HepG2 (cell line): ENCODE data around the gene MPIG6B.

ENCODE experiments used
- ARNT ChIP-seq: fragments of 450-650 bp; IDR thresholded peaks from 2 replicates; pipeline ENCODE4 v1.6.1; 2017
- CEBPB ChIP-seq: IDR thresholded peaks from 2 replicates; pipeline ENCODE4 v1.6.1; 2011; ENCODE audit warnings: low read depth, low read length, improper control_type of control experiment, borderline replicate concordance
- EHMT2 ChIP-seq: fragments of 200-600 bp; sonication (generic); IDR thresholded peaks from 2 replicates; pipeline ENCODE4 v1.7.0; 2017; ENCODE audit warnings: antibody characterized with exemption, low read depth, low read length, borderline replicate concordance
- MEIS1 ChIP-seq: sonication (generic); formaldehyde crosslinking; IDR thresholded peaks from 2 replicates; pipeline ENCODE4 v1.9.0; 2021; ENCODE audit warnings: mild to moderate bottlenecking, missing genetic modification reagents, moderate library complexity, borderline replicate concordance
- NR3C1 ChIP-seq: sonication (generic); formaldehyde crosslinking; IDR thresholded peaks from 2 replicates; pipeline ENCODE4 v1.4.0; 2020; ENCODE audit warnings: missing genetic modification reagents
- POLR2A ChIP-seq, 2 experiments: IDR thresholded peaks; 2 replicates each; pipeline ENCODE4 v1.6.1; 2011; ENCODE audit warnings: low read depth in 2 of 2, low read length in 2 of 2, mild to moderate bottlenecking in 1 of 2, moderate library complexity in 1 of 2; ENCODE audit not compliant: insufficient read depth in 1 of 2
- RBM39 ChIP-seq: fragments of 200-400 bp; formaldehyde crosslinking; IDR thresholded peaks from one replicate; pipeline ENCODE4 v1.6.1; 2018; ENCODE audit warnings: antibody characterized with exemption, mild to moderate bottlenecking, low read depth, low read length; ENCODE audit not compliant: poor library complexity, severe bottlenecking
- SMC3 ChIP-seq: IDR thresholded peaks from 2 replicates; pipeline ENCODE4 v1.6.1; 2011; ENCODE audit warnings: low read length, improper control_type of control experiment
- SRSF1 ChIP-seq: fragments of 200-400 bp; formaldehyde crosslinking; optimal IDR thresholded peaks from 2 replicates; pipeline ENCODE3; 2017; ENCODE audit warnings: mild to moderate bottlenecking, low read depth, low read length, moderate library complexity
- TF ChIP-seq, protein P1 (sequence below): sonication (generic); formaldehyde crosslinking; IDR thresholded peaks from 2 replicates; pipeline ENCODE4 v1.5.0; 2020; ENCODE audit warnings: mild to moderate bottlenecking, missing genetic modification reagents, moderate library complexity
- TF ChIP-seq, protein P2 (sequence below), 2 experiments: sonication (generic) in 1 of 2; formaldehyde crosslinking in 1 of 2; IDR thresholded peaks; 2 replicates each; pipeline versions ENCODE4 v1.5.1 to v1.6.1; 2011 to 2020; ENCODE audit warnings: borderline replicate concordance in 1 of 2, low read depth in 1 of 2, low read length in 1 of 2, mild to moderate bottlenecking in 1 of 2, missing genetic modification reagents in 1 of 2, moderate library complexity in 1 of 2
- TF ChIP-seq, protein P3 (sequence below): IDR thresholded peaks from 2 replicates; pipeline ENCODE4 v1.6.1; 2016

DNA sequence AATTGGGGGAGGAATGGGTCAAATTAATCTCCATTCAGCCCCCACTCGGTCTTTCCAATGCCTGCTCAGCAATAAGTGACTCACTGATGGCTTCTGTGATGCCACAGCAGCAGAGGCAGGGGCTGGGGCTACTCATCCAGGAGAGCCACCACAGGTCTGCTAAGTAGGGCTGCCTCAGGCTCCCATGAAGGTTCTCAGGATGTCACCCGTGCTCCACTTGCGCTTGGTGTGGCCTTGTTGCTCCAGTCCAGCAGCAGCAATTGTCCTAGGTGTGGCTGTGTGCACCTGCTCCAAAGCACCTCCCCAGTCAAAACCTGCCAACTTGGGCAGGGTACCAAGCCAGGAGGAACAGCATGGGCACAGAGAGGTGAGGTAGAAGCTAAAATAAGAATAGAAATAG lies 1.0 kb upstream of the MPIG6B start:
- TF ChIP-seq CEBPB (no peak), ARNT (no peak), SRSF1 (no peak), RBM39 (no peak), NR3C1 (CRISPR knock-in tag) (no peak), SMC3 (no peak), POLR2A (IDR thresholded peaks at IDR 0.05; ENCODE audit: insufficient read depth in 1 of 2, low read depth in 2 of 2, low read length in 2 of 2) (no peak), MEIS1 (CRISPR knock-in tag) (no peak), EHMT2 (no peak)
- TF ChIP-seq, protein P1, sequence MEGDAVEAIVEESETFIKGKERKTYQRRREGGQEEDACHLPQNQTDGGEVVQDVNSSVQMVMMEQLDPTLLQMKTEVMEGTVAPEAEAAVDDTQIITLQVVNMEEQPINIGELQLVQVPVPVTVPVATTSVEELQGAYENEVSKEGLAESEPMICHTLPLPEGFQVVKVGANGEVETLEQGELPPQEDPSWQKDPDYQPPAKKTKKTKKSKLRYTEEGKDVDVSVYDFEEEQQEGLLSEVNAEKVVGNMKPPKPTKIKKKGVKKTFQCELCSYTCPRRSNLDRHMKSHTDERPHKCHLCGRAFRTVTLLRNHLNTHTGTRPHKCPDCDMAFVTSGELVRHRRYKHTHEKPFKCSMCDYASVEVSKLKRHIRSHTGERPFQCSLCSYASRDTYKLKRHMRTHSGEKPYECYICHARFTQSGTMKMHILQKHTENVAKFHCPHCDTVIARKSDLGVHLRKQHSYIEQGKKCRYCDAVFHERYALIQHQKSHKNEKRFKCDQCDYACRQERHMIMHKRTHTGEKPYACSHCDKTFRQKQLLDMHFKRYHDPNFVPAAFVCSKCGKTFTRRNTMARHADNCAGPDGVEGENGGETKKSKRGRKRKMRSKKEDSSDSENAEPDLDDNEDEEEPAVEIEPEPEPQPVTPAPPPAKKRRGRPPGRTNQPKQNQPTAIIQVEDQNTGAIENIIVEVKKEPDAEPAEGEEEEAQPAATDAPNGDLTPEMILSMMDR = no peak
- TF ChIP-seq, protein P2, sequence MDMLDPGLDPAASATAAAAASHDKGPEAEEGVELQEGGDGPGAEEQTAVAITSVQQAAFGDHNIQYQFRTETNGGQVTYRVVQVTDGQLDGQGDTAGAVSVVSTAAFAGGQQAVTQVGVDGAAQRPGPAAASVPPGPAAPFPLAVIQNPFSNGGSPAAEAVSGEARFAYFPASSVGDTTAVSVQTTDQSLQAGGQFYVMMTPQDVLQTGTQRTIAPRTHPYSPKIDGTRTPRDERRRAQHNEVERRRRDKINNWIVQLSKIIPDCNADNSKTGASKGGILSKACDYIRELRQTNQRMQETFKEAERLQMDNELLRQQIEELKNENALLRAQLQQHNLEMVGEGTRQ (IDR thresholded peaks at IDR 0.05; ENCODE audit: low read depth, low read length) = no peak
- TF ChIP-seq, protein P2 (CRISPR knock-in tag; IDR thresholded peaks at IDR 0.05; ENCODE audit: borderline replicate concordance) = no peak
- TF ChIP-seq, protein P3, sequence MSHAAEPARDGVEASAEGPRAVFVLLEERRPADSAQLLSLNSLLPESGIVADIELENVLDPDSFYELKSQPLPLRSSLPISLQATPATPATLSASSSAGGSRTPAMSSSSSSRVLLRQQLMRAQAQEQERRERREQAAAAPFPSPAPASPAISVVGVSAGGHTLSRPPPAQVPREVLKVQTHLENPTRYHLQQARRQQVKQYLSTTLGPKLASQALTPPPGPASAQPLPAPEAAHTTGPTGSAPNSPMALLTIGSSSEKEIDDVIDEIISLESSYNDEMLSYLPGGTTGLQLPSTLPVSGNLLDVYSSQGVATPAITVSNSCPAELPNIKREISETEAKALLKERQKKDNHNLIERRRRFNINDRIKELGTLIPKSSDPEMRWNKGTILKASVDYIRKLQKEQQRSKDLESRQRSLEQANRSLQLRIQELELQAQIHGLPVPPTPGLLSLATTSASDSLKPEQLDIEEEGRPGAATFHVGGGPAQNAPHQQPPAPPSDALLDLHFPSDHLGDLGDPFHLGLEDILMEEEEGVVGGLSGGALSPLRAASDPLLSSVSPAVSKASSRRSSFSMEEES (CRISPR knock-in tag) = no peak
